HCT116 (cell line): ENCODE results near the gene RNF208. TPM values are rescaled to one million over a fixed set of nuclear protein-coding genes. Genes with fewer than 3 reads are reported as not detected.

ENCODE experiments used
- ATAC-seq: fragments of 200-7000 bp; cut with Tn5 transposase; 2 replicates; pipeline ENCODE4 v1.9.1; 2020; ENCODE audit warnings: mild to moderate bottlenecking, moderate library complexity
- BruUV-seq: library from RNA; stranded (reverse); fragments of 400-500 nt; replicated peaks from 2 replicates; lab custom pipeline; 2021; lab: Mats Ljungman, UMichigan
- CTCF ChIA-PET: fragments of 300-600 bp; sonication (Branson Sonifier 250); formaldehyde crosslinking; loops from one replicate; lab custom pipeline; 2021; ENCODE audit warnings: antibody characterized with exemption; lab: Charles Lee
- POLR2A ChIA-PET: fragments of 300-600, 350-600 bp; sonication (Branson Sonifier 250); formaldehyde crosslinking; loops from one replicate; lab custom pipeline; 2021; ENCODE audit warnings: antibody characterized with exemption; lab: Charles Lee
- RAD21 ChIA-PET, 2 experiments: fragments of 300-600 bp; sonication (Branson Sonifier 250); formaldehyde crosslinking; loops; one replicate each; lab custom pipeline; 2023; ENCODE audit warnings: low total read pairs in 2 of 2; ENCODE audit not compliant: uncharacterized antibody in 2 of 2, unreplicated experiment in 2 of 2, low non-redundant PET in 1 of 2; lab: Charles Lee
- DNase-seq: peaks from one replicate; pipeline ENCODE4 v3.0.0-alpha.2; 2010; ENCODE audit warnings: low read depth, low spot score
- H2AFZ ChIP-seq: fragments of 200-600 bp; shearing (Covaris generic), sonication (generic); 2 replicates; pipeline ENCODE4 v1.6.1; 2017; ENCODE audit warnings: low read depth, mixed run types, mixed read lengths, antibody characterized with exemption, low read length; ENCODE audit not compliant: poor library complexity, severe bottlenecking
- H3K27ac ChIP-seq: 2 replicates; pipeline ENCODE4 v1.5.1; 2012; ENCODE audit warnings: low read depth, low read length
- H3K27me3 ChIP-seq: fragments of 200-600 bp; sonication (generic); 2 replicates; pipeline ENCODE4 v1.6.1; 2016; ENCODE audit warnings: mixed run types, low read length, mixed read lengths; ENCODE audit not compliant: insufficient read depth
- H3K36me3 ChIP-seq, 2 experiments: fragments of 200-500 bp in 1 of 2; fragments of 200-600 bp in 1 of 2; sonication (Bioruptor generic) in 1 of 2; sonication (generic) in 1 of 2; 2 replicates each; pipeline versions ENCODE4 v1.5.1 to v1.6.1; 2014 to 2016; ENCODE audit warnings: low read length in 2 of 2, inconsistent platforms in 1 of 2, mixed read lengths in 1 of 2, mixed run types in 1 of 2; ENCODE audit not compliant: insufficient read depth in 2 of 2, control insufficient read depth in 1 of 2
- H3K4me1 ChIP-seq, 2 experiments: fragments of 200-600 bp in 1 of 2; sonication (generic) in 1 of 2; 2 replicates each; pipeline versions ENCODE4 v1.5.1 to v1.6.1; 2012 to 2017; ENCODE audit warnings: low read length in 2 of 2, inconsistent platforms in 1 of 2, mild to moderate bottlenecking in 1 of 2, mixed read lengths in 1 of 2, mixed run types in 1 of 2, moderate library complexity in 1 of 2; ENCODE audit not compliant: insufficient read depth in 2 of 2, control insufficient read depth in 1 of 2
- H3K4me2 ChIP-seq: fragments of 200-600 bp; sonication (generic); 2 replicates; pipeline ENCODE4 v1.6.1; 2017; ENCODE audit warnings: mixed run types, low read length, mixed read lengths
- H3K4me3 ChIP-seq, 2 experiments: fragments of 200-600 bp in 1 of 2; sonication (generic) in 1 of 2; replicated peaks in 1 of 2; 2 replicates each; pipeline ENCODE4 v1.5.1; 2011 to 2016; ENCODE audit warnings: low read length in 2 of 2, control low read depth in 1 of 2, low read depth in 1 of 2, mild to moderate bottlenecking in 1 of 2, mixed read lengths in 1 of 2, mixed run types in 1 of 2
- H3K79me2 ChIP-seq: fragments of 200-600 bp; sonication (generic); 2 replicates; pipeline ENCODE4 v1.6.1; 2017; ENCODE audit warnings: mild to moderate bottlenecking, mixed run types, low read length, moderate library complexity, mixed read lengths; ENCODE audit not compliant: insufficient read depth
- H3K9ac ChIP-seq: fragments of 200-600 bp; sonication (generic); 2 replicates; pipeline ENCODE4 v1.6.1; 2016; ENCODE audit warnings: low read length, mixed read lengths
- H3K9me2 ChIP-seq: fragments of 200-600 bp; sonication (generic), shearing (Covaris generic); 2 replicates; pipeline ENCODE4 v1.6.1; 2017; ENCODE audit warnings: mixed run types, mild to moderate bottlenecking, moderate library complexity; ENCODE audit not compliant: insufficient read depth
- H3K9me3 ChIP-seq, 2 experiments: fragments of 200-500 bp in 1 of 2; fragments of 200-600 bp in 1 of 2; sonication (Bioruptor generic) in 1 of 2; sonication (generic) in 1 of 2; 2 replicates each; pipeline ENCODE4 v1.6.1; 2014 to 2017; ENCODE audit warnings: low read length in 2 of 2, mixed read lengths in 2 of 2, inconsistent platforms in 1 of 2, low read depth in 1 of 2, mild to moderate bottlenecking in 1 of 2, mixed run types in 1 of 2, moderate library complexity in 1 of 2; ENCODE audit not compliant: control insufficient read depth in 1 of 2, insufficient read depth in 1 of 2
- H4K20me1 ChIP-seq: fragments of 200-600 bp; sonication (generic), shearing (Covaris generic); 2 replicates; pipeline ENCODE4 v1.6.1; 2017; ENCODE audit warnings: mixed run types, mild to moderate bottlenecking, moderate library complexity; ENCODE audit not compliant: insufficient read depth
- CEBPB ChIP-seq: IDR thresholded peaks from 2 replicates; pipeline ENCODE4 v1.6.1; 2012; ENCODE audit warnings: low read depth
- ELF1 ChIP-seq: IDR thresholded peaks from 2 replicates; pipeline ENCODE4 v1.6.1; 2012; ENCODE audit warnings: low read depth, borderline replicate concordance
- POLR2A ChIP-seq: IDR thresholded peaks from 2 replicates; pipeline ENCODE4 v1.7.0; 2011; ENCODE audit warnings: borderline replicate concordance; ENCODE audit not compliant: insufficient read depth, insufficient read length; ENCODE audit errors: extremely low read depth
- POLR2AphosphoS5 ChIP-seq: IDR thresholded peaks from 2 replicates; pipeline ENCODE4 v1.6.1; 2011; ENCODE audit warnings: mild to moderate bottlenecking, low read depth, low read length, moderate library complexity
- SIN3A ChIP-seq: IDR thresholded peaks from 2 replicates; pipeline ENCODE4 v1.6.1; 2012; ENCODE audit warnings: low read depth
- SP1 ChIP-seq: IDR thresholded peaks from 2 replicates; pipeline ENCODE4 v1.6.1; 2012; ENCODE audit warnings: low read depth
- SRF ChIP-seq: IDR thresholded peaks from 2 replicates; pipeline ENCODE4 v1.6.1; 2012; ENCODE audit warnings: low read depth
- TCF7L2 ChIP-seq: IDR thresholded peaks from 2 replicates; pipeline ENCODE4 v1.7.0; 2011; ENCODE audit warnings: borderline replicate concordance, inconsistent platforms; ENCODE audit not compliant: insufficient read depth, insufficient read length; ENCODE audit errors: extremely low read depth
- YY1 ChIP-seq: IDR thresholded peaks from 2 replicates; pipeline ENCODE4 v1.6.1; 2011; ENCODE audit warnings: low read length, low read depth, moderate library complexity, mild to moderate bottlenecking; ENCODE audit not compliant: insufficient replicate concordance; ENCODE audit errors: extremely low read depth
- ZFX ChIP-seq: fragments of 450-650 bp; IDR thresholded peaks from 2 replicates; pipeline ENCODE4 v1.6.1; 2017
- ZNF274 ChIP-seq: fragments of 200-500 bp; sonication (Bioruptor generic); IDR thresholded peaks from 2 replicates; pipeline ENCODE4 v1.6.1; 2014; ENCODE audit warnings: mild to moderate bottlenecking, low read depth, low read length, inconsistent platforms
- intact Hi-C: fragments of 100-400 bp; cut with micrococcal nuclease; formaldehyde crosslinking; loops from 2 replicates; pipeline ENCODE4 v1.10.0; 2022
- total RNA-seq: library from RNA; stranded (reverse); gene quantifications from one replicate; pipeline ENCODE4 v1.2.1, GENCODE V29; 2021; ENCODE audit not compliant: unreplicated experiment
- TF ChIP-seq, protein P1 (sequence below), 3 experiments: fragments of 200-600 bp in 1 of 3; sonication (generic) in 1 of 3; IDR thresholded peaks in 2 of 3; conservative IDR thresholded peaks in 1 of 3; 2 replicates each; pipeline ENCODE4 v1.5.1; 2012 to 2017; ENCODE audit warnings: low read depth in 2 of 3, low read length in 2 of 3, antibody characterized with exemption in 1 of 3, borderline replicate concordance in 1 of 3, control low read depth in 1 of 3, mild to moderate bottlenecking in 1 of 3, mixed read lengths in 1 of 3, mixed run types in 1 of 3, moderate library complexity in 1 of 3; ENCODE audit not compliant: insufficient read depth in 1 of 3
- TF ChIP-seq, protein P2 (sequence below): IDR thresholded peaks from 2 replicates; pipeline ENCODE4 v1.6.1; 2012; ENCODE audit warnings: low read depth
- TF ChIP-seq, protein P3 (sequence below): IDR thresholded peaks from 2 replicates; pipeline ENCODE4 v1.6.1; 2012
- TF ChIP-seq, protein P4 (sequence below): IDR thresholded peaks from 2 replicates; pipeline ENCODE4 v1.6.1; 2011; ENCODE audit warnings: mild to moderate bottlenecking, low read length, moderate library complexity; ENCODE audit not compliant: insufficient replicate concordance; ENCODE audit errors: extremely low read depth

RNF208 gene
- total RNA-seq, 1 experiment from 2014 or later: 26.1 TPM

DNA sequence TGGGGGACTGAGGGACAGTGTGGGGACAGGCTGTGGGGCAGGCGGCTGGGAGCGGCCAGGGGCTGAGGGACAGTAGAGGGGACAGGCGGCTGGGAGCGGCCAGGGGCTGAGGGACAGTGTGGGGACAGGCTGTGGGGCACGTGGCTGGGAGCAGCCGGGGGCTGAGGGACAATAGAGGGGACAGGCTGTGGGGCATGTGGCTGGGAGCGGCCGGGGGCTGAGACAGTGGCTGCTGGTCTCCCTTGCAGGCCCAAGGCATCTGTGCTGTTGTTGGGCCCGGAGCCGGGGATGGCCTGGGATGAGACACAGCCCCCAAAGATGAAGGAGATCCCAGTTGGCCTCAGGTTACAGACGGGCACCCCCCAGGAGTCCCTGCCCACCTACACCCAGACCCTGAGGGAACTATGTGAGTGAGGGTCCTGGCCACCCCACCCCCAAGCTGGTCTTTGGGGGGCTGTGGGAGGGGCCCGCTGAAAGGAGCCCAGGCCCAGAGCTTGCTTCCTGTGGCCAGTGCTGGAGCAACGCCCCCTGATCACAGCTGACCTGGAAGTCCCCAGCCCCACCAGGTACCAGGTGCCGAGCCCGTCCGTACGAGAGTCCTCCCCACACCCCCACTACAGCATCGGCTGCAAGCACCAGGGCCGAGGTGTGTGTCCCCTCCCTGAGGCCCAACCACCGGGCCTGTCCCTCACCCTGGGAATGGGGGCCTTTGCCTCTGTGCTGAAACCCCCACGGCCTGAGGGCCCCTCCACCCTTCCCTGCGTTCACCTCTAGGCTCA is 29.6 kb upstream of the RNF208 start:
- POLR2A ChIA-PET: interaction anchor here (0.9 to 5.9 kb wide), 2 partner anchors 9 to 11 kb away, joined by 3 to 39 read pairs; partner anchors contain the start of gene TUBB4B
- no TSS peak for BruUV-seq
- no peaks in the 10 kb centered on the region for H3K9me3 ChIP-seq

More for the DNA sequence above, 29.6 kb upstream of the RNF208 start:
- H4K20me1 ChIP-seq: no peaks in the 10 kb centered on the region
- peaks cover 0 to 8% of the 10 kb centered on the region in 2 experiments; a peak in 2 of 4 replicates for H3K36me3 ChIP-seq
- no peak for DNase-seq
- no peak overlapping the region for H2AFZ ChIP-seq
- RAD21 ChIA-PET: no interaction called here
- intact Hi-C loops: no loop called here
- no peak for TF ChIP-seq ELF1
- no peak for TF ChIP-seq YY1
- TF ChIP-seq, protein P1, sequence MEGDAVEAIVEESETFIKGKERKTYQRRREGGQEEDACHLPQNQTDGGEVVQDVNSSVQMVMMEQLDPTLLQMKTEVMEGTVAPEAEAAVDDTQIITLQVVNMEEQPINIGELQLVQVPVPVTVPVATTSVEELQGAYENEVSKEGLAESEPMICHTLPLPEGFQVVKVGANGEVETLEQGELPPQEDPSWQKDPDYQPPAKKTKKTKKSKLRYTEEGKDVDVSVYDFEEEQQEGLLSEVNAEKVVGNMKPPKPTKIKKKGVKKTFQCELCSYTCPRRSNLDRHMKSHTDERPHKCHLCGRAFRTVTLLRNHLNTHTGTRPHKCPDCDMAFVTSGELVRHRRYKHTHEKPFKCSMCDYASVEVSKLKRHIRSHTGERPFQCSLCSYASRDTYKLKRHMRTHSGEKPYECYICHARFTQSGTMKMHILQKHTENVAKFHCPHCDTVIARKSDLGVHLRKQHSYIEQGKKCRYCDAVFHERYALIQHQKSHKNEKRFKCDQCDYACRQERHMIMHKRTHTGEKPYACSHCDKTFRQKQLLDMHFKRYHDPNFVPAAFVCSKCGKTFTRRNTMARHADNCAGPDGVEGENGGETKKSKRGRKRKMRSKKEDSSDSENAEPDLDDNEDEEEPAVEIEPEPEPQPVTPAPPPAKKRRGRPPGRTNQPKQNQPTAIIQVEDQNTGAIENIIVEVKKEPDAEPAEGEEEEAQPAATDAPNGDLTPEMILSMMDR (IDR thresholded peaks at IDR 0.05 in 2 of 3, conservative IDR thresholded peaks at IDR 0.05 in 1 of 3; ENCODE audit: borderline replicate concordance in 1 of 3, insufficient read depth in 1 of 3, low read depth in 2 of 3, low read length in 2 of 3): no peak
- no peak for TF ChIP-seq SP1
- no peak for TF ChIP-seq TCF7L2
- TF ChIP-seq, protein P2, sequence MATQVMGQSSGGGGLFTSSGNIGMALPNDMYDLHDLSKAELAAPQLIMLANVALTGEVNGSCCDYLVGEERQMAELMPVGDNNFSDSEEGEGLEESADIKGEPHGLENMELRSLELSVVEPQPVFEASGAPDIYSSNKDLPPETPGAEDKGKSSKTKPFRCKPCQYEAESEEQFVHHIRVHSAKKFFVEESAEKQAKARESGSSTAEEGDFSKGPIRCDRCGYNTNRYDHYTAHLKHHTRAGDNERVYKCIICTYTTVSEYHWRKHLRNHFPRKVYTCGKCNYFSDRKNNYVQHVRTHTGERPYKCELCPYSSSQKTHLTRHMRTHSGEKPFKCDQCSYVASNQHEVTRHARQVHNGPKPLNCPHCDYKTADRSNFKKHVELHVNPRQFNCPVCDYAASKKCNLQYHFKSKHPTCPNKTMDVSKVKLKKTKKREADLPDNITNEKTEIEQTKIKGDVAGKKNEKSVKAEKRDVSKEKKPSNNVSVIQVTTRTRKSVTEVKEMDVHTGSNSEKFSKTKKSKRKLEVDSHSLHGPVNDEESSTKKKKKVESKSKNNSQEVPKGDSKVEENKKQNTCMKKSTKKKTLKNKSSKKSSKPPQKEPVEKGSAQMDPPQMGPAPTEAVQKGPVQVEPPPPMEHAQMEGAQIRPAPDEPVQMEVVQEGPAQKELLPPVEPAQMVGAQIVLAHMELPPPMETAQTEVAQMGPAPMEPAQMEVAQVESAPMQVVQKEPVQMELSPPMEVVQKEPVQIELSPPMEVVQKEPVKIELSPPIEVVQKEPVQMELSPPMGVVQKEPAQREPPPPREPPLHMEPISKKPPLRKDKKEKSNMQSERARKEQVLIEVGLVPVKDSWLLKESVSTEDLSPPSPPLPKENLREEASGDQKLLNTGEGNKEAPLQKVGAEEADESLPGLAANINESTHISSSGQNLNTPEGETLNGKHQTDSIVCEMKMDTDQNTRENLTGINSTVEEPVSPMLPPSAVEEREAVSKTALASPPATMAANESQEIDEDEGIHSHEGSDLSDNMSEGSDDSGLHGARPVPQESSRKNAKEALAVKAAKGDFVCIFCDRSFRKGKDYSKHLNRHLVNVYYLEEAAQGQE: no peak
- no peak for TF ChIP-seq ZNF274
- TF ChIP-seq, protein P3, sequence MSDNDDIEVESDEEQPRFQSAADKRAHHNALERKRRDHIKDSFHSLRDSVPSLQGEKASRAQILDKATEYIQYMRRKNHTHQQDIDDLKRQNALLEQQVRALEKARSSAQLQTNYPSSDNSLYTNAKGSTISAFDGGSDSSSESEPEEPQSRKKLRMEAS: no peak
- no peak for TF ChIP-seq SRF
- no peak for TF ChIP-seq CEBPB
- TF ChIP-seq POLR2AphosphoS5: no peak
- no peak for TF ChIP-seq ZFX
- no peak for TF ChIP-seq SIN3A
- TF ChIP-seq POLR2A: no peak
- TF ChIP-seq, protein P4, sequence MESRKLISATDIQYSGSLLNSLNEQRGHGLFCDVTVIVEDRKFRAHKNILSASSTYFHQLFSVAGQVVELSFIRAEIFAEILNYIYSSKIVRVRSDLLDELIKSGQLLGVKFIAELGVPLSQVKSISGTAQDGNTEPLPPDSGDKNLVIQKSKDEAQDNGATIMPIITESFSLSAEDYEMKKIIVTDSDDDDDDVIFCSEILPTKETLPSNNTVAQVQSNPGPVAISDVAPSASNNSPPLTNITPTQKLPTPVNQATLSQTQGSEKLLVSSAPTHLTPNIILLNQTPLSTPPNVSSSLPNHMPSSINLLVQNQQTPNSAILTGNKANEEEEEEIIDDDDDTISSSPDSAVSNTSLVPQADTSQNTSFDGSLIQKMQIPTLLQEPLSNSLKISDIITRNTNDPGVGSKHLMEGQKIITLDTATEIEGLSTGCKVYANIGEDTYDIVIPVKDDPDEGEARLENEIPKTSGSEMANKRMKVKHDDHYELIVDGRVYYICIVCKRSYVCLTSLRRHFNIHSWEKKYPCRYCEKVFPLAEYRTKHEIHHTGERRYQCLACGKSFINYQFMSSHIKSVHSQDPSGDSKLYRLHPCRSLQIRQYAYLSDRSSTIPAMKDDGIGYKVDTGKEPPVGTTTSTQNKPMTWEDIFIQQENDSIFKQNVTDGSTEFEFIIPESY: no peak
- H3K9ac ChIP-seq: no peak overlapping the region
- peaks cover 15% of the 10 kb centered on the region for H3K79me2 ChIP-seq
- H3K27ac ChIP-seq: peak overlapping the region; percentile 29; the same call in 1 of the 2 replicates
- H3K4me2 ChIP-seq: no peak overlapping the region
- peaks cover 21 to 39% of the 10 kb centered on the region in 2 experiments for H3K4me1 ChIP-seq
- no peaks in the 10 kb centered on the region for H3K9me2 ChIP-seq
- no peak for ATAC-seq
- H3K4me3 ChIP-seq: no peak overlapping the region
- CTCF ChIA-PET: no interaction called here
- H3K27me3 ChIP-seq: no peaks in the 10 kb centered on the region
